Trophoblast cell (in vitro differentiated cells and primary cell): ENCODE results near the gene APP.

Source experiments
- DNase-seq, 2 donors: peaks; one replicate each; pipeline ENCODE4 v3.0.0-alpha.2; 2016
- H2AFZ ChIP-seq: 2 replicates; pipeline ENCODE4 v1.6.1; 2013; ENCODE audit warnings: low read length, moderate library complexity, mild to moderate bottlenecking; ENCODE audit not compliant: insufficient read depth, poor library complexity
- H2AK5ac ChIP-seq: 2 replicates; pipeline ENCODE4 v1.6.1; 2013; ENCODE audit warnings: mild to moderate bottlenecking, low read length
- H2BK120ac ChIP-seq: 2 replicates; pipeline ENCODE4 v1.6.1; 2013; ENCODE audit warnings: low read length, mild to moderate bottlenecking, moderate library complexity; ENCODE audit not compliant: insufficient read depth, poor library complexity
- H2BK12ac ChIP-seq: 2 replicates; pipeline ENCODE4 v1.6.1; 2013; ENCODE audit warnings: mild to moderate bottlenecking, low read length, moderate library complexity
- H2BK5ac ChIP-seq: 2 replicates; pipeline ENCODE4 v1.6.1; 2013; ENCODE audit warnings: low read length, low read depth, moderate library complexity, mild to moderate bottlenecking; ENCODE audit not compliant: poor library complexity
- H3K14ac ChIP-seq: 2 replicates; pipeline ENCODE4 v1.6.1; 2013; ENCODE audit warnings: mild to moderate bottlenecking, low read length
- H3K18ac ChIP-seq: 2 replicates; pipeline ENCODE4 v1.6.1; 2013; ENCODE audit warnings: mild to moderate bottlenecking, low read length
- H3K23ac ChIP-seq: 2 replicates; pipeline ENCODE4 v1.6.1; 2013; ENCODE audit warnings: low read length
- H3K27ac ChIP-seq: 2 replicates; pipeline ENCODE4 v1.5.1; 2013; ENCODE audit warnings: low read depth, mild to moderate bottlenecking, inconsistent platforms, low read length, moderate library complexity
- H3K27me3 ChIP-seq: 2 replicates; pipeline ENCODE4 v1.6.1; 2013; ENCODE audit warnings: inconsistent platforms, mild to moderate bottlenecking, low read length, moderate library complexity; ENCODE audit not compliant: insufficient read depth
- H3K36me3 ChIP-seq, 2 experiments: 1 replicate in 1 of 2; 2 replicates in 1 of 2; pipeline ENCODE4 v1.6.1; 2013; ENCODE audit warnings: low read length in 2 of 2, mild to moderate bottlenecking in 2 of 2, moderate library complexity in 1 of 2; ENCODE audit not compliant: insufficient read depth in 2 of 2, control insufficient read depth in 1 of 2
- H3K4ac ChIP-seq: 2 replicates; pipeline ENCODE4 v1.6.1; 2013; ENCODE audit warnings: low read depth, mild to moderate bottlenecking, low read length, moderate library complexity
- H3K4me1 ChIP-seq, 2 experiments: 1 replicate in 1 of 2; 2 replicates in 1 of 2; pipeline ENCODE4 v1.6.1; 2013; ENCODE audit warnings: low read length in 2 of 2, mild to moderate bottlenecking in 2 of 2, moderate library complexity in 1 of 2; ENCODE audit not compliant: insufficient read depth in 2 of 2, control insufficient read depth in 1 of 2
- H3K4me2 ChIP-seq: 2 replicates; pipeline ENCODE4 v1.6.1; 2013; ENCODE audit warnings: inconsistent platforms, mild to moderate bottlenecking, low read length, moderate library complexity
- H3K4me3 ChIP-seq: 2 replicates; pipeline ENCODE4 v1.5.1; 2013; ENCODE audit warnings: mild to moderate bottlenecking, low read depth, low read length, inconsistent platforms
- H3K79me1 ChIP-seq: one replicate; pipeline ENCODE4 v1.6.1; 2013; ENCODE audit warnings: low read length
- H3K79me2 ChIP-seq: 2 replicates; pipeline ENCODE4 v1.6.1; 2013; ENCODE audit warnings: low read length, mild to moderate bottlenecking; ENCODE audit not compliant: control insufficient read depth, insufficient read depth, poor library complexity
- H3K9ac ChIP-seq: 2 replicates; pipeline ENCODE4 v1.6.1; 2013; ENCODE audit warnings: mild to moderate bottlenecking, low read length
- H3K9me3 ChIP-seq: 2 replicates; pipeline ENCODE4 v1.6.1; 2013; ENCODE audit warnings: low read depth, mild to moderate bottlenecking, control low read depth, inconsistent platforms, low read length; ENCODE audit not compliant: insufficient read depth
- H4K12ac ChIP-seq: 2 replicates; pipeline ENCODE4 v1.6.1; 2013; ENCODE audit warnings: low read depth, mild to moderate bottlenecking, low read length, moderate library complexity
- H4K8ac ChIP-seq: 2 replicates; pipeline ENCODE4 v1.6.1; 2013; ENCODE audit warnings: low read depth, mild to moderate bottlenecking, low read length, moderate library complexity
- H4K91ac ChIP-seq: one replicate; pipeline ENCODE4 v1.6.1; 2013; ENCODE audit warnings: low read depth, mild to moderate bottlenecking, low read length, moderate library complexity
- WGBS: extraction: QIAGEN DNeasy Blood & Tissue Kit; methylation state at CpG from one replicate; pipeline ENCODE4 v1.1.7; 2013; ENCODE audit warnings: missing lambda C conversion rate; ENCODE audit not compliant: insufficient read length, insufficient coverage; ENCODE audit errors: extremely low coverage; 5-methylcytosine and 5-hydroxymethylcytosine counted together

Gene APP

DNA sequence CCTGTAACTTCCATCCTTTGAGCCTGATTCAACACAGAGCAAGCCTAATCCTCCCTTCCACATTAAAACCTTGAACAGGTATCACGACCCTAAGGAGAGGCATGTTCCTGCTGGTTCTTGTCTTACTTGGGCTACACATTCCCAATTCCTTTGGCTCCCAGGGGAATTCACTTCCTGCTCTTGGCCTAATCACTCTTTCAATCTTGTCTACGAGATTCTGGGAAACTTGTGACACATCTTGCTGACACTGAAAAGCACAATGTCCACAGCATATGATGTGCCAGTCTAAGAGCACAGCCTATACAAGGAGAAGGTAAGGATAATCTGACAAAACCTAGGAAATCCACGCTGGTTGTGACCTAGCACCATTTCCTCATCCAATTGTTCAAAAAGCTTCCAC is 271.9 kb downstream of the APP start:
- H3K79me2 ChIP-seq = no peaks in the 10 kb centered on the region
- H2AK5ac ChIP-seq = no peak overlapping the region
- no peak overlapping the region for H3K9ac ChIP-seq
- no peak overlapping the region for H4K12ac ChIP-seq
- no peak overlapping the region for H3K4me3 ChIP-seq
- no CpG with 5 or more reads among the region's 3 CpGs for WGBS
- H3K27me3 ChIP-seq = no peaks in the 10 kb centered on the region
- no peaks in the 10 kb centered on the region for H3K9me3 ChIP-seq
- no peak overlapping the region for H3K4me2 ChIP-seq
- no peak overlapping the region for H3K18ac ChIP-seq
- peaks cover under 1 to 8% of the 10 kb centered on the region in 2 experiments for H3K4me1 ChIP-seq
- no peak overlapping the region for H3K14ac ChIP-seq
- H4K8ac ChIP-seq = no peak overlapping the region
- DNase-seq = peak in 1 of 2 donors; percentile 17
- H2BK12ac ChIP-seq = no peak overlapping the region
- H3K79me1 ChIP-seq = peaks cover 2% of the 10 kb centered on the region
- H2BK5ac ChIP-seq = no peak overlapping the region
- H3K23ac ChIP-seq = no peak overlapping the region
- H2AFZ ChIP-seq = no peak overlapping the region
- no peak overlapping the region for H3K4ac ChIP-seq
- H2BK120ac ChIP-seq = no peak overlapping the region
- peaks cover 8 to 10% of the 10 kb centered on the region in 2 experiments for H3K36me3 ChIP-seq
- H4K91ac ChIP-seq = no peak overlapping the region
- peak overlapping the region; percentile 16 for H3K27ac ChIP-seq

DNA sequence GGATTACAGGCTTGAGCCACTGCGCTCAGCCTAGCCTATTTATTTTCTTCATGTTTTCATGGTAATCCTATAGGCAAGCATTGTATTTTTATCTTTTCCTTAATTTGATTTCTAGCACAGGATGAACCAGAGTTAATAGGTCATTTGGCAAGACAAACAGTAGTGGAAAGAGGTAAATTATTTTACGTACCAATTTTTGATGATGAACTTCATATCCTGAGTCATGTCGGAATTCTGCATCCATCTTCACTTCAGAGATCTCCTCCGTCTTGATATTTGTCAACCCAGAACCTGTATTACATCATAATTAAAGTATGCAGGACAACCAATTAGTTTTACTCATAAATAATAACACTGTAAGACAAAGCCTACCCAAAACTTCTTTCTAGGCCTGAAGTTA is 273.2 kb downstream of the APP start:
- Histone ChIP-seq H3K27me3 (no peaks in the 10 kb centered on the region), H2BK12ac (no peak overlapping the region), H3K79me2 (no peaks in the 10 kb centered on the region), H2BK5ac (no peak overlapping the region), H3K4me3 (no peak overlapping the region), H2AFZ (no peak overlapping the region), H2AK5ac (no peak overlapping the region), H3K4me1 (peaks cover 0 to 8% of the 10 kb centered on the region in 2 experiments), H3K9ac (no peak overlapping the region), H4K8ac (no peak overlapping the region), H2BK120ac (no peak overlapping the region), H3K27ac (no peak overlapping the region), H3K23ac (no peak overlapping the region), H3K9me3 (no peaks in the 10 kb centered on the region), H4K91ac (no peak overlapping the region), H3K4ac (no peak overlapping the region), H4K12ac (no peak overlapping the region), H3K4me2 (no peak overlapping the region), H3K36me3 (peaks cover 10 to 12% of the 10 kb centered on the region in 2 experiments), H3K14ac (no peak overlapping the region), H3K79me1 (peaks cover 2% of the 10 kb centered on the region), H3K18ac (no peak overlapping the region)
- no peak for DNase-seq
- WGBS = no CpG with 5 or more reads among the region's 4 CpGs

DNA sequence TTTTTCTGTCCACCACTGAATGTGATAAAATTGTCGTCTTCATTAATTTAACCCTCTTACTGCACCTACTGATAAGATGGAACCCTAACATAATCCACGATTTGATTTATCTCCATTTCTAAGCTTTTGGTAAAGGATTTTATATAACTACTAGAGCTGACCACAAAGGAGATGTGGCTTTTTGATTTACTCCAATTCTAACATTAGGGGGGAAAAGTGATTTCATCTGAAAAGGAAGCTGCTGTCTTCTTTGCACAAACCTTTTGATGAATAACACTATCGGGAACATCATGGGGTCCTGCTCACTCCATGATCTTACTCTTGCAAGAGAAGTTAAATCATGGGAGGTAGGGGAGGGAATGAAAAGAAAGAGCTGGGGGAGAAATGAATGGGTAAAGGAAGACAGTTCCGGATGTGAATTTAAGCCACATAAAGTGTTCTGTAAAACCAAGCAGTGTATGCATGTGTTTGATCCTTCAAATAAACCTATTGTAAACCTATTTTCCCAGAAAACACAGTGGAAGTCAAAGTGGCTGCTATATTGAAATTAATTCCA is 274.0 kb downstream of the APP start:
- H3K14ac ChIP-seq = no peak overlapping the region

DNA sequence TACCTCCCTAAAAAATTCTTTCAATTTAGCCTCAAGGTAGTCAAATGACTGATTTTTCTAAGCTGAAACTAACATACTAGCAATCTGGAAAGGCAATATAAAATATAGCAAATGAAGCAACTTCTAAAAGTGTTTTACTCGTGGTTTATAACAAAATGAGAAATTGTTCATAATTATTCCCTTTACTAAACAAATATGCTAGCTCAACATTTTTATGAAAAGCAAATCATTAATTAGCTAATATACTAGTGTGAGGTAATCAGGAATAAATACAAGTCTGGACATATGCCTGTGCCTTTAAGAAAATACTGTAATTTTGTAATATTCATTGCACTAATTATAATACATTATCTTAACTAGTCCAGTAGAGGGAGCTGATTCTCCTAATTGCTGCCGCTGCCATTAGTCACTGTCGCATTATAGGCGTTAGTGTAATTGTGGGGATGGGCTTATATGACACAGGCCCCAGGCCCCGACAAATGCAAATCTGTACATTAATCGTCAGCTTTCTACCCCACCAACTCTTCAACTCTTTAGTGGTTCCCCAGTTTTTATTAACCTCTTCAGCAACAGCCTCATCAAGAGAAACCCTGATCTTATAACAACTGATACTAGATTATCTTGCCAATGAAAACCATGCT is 274.9 kb downstream of the APP start:
- Histone ChIP-seq H3K4me1 (peaks cover 0 to 8% of the 10 kb centered on the region in 2 experiments), H2AK5ac (no peak overlapping the region), H3K23ac (no peak overlapping the region), H3K9ac (no peak overlapping the region), H3K27me3 (no peaks in the 10 kb centered on the region), H3K27ac (no peak overlapping the region), H2BK5ac (no peak overlapping the region), H3K79me1 (peaks cover 2% of the 10 kb centered on the region), H3K4me2 (no peak overlapping the region), H2AFZ (no peak overlapping the region), H3K4me3 (no peak overlapping the region), H2BK120ac (no peak overlapping the region), H4K12ac (no peak overlapping the region), H3K79me2 (no peaks in the 10 kb centered on the region), H3K9me3 (no peaks in the 10 kb centered on the region), H2BK12ac (no peak overlapping the region), H4K91ac (no peak overlapping the region), H3K18ac (no peak overlapping the region), H3K14ac (no peak overlapping the region), H3K36me3 (peaks cover 10 to 16% of the 10 kb centered on the region in 2 experiments), H4K8ac (no peak overlapping the region), H3K4ac (no peak overlapping the region)
- no CpG with 5 or more reads among the region's 6 CpGs for WGBS
- peak in 1 of 2 donors; percentile 63 for DNase-seq

More for the DNA sequence above, 274.0 kb downstream of the APP start:
- H4K91ac ChIP-seq = no peak overlapping the region
- H2BK12ac ChIP-seq = no peak overlapping the region
- no peak overlapping the region for H4K8ac ChIP-seq
- H3K79me1 ChIP-seq = peaks cover 2% of the 10 kb centered on the region
- no peak overlapping the region for H3K18ac ChIP-seq
- peaks cover 0 to 8% of the 10 kb centered on the region in 2 experiments for H3K4me1 ChIP-seq
- no peak overlapping the region for H2BK120ac ChIP-seq
- no peak overlapping the region for H2AFZ ChIP-seq
- no peak overlapping the region for H3K23ac ChIP-seq
- H4K12ac ChIP-seq = no peak overlapping the region
- no peak overlapping the region for H3K4me2 ChIP-seq
- no peak overlapping the region for H3K4me3 ChIP-seq
- H3K9me3 ChIP-seq = no peaks in the 10 kb centered on the region
- DNase-seq = no peak
- H3K79me2 ChIP-seq = no peaks in the 10 kb centered on the region
- no peak overlapping the region for H3K9ac ChIP-seq
- WGBS = no CpG with 5 or more reads among the region's 4 CpGs
- no peak overlapping the region for H3K27ac ChIP-seq
- peaks cover 10 to 15% of the 10 kb centered on the region in 2 experiments for H3K36me3 ChIP-seq
- H2AK5ac ChIP-seq = no peak overlapping the region
- no peaks in the 10 kb centered on the region for H3K27me3 ChIP-seq
- no peak overlapping the region for H3K4ac ChIP-seq
- no peak overlapping the region for H2BK5ac ChIP-seq
